A673 (cell line): Measurements from ENCODE around the gene TSNAXIP1. TPM values are rescaled to one million over a fixed set of nuclear protein-coding genes. Genes with fewer than 3 reads are reported as not detected.

Source experiments
- BruUV-seq: library from RNA; stranded (reverse); fragments of 400-500 nt; replicated peaks from 2 replicates; lab custom pipeline; 2021; lab: Mats Ljungman, UMichigan
- CTCF ChIA-PET: fragments of 300-600 bp; sonication (Branson Sonifier 250); formaldehyde crosslinking; loops from one replicate; lab custom pipeline; 2022; ENCODE audit warnings: antibody characterized with exemption; lab: Charles Lee
- POLR2A ChIA-PET: fragments of 300-600 bp; sonication (Branson Sonifier 250); formaldehyde crosslinking; loops from one replicate; lab custom pipeline; 2022; ENCODE audit warnings: antibody characterized with exemption; ENCODE audit not compliant: low non-redundant PET; lab: Charles Lee
- DNase-seq: peaks from one replicate; pipeline ENCODE4 v3.0.0-alpha.2; 2015; ENCODE audit warnings: low spot score
- H3K27ac ChIP-seq: fragments of 200-600 bp; sonication (generic); 2 replicates; pipeline ENCODE4 v1.5.1; 2016; ENCODE audit warnings: mixed run types, low read depth, mild to moderate bottlenecking, mixed read lengths, antibody characterized with exemption, low read length; ENCODE audit not compliant: poor library complexity, severe bottlenecking
- H3K27me3 ChIP-seq: fragments of 200-600 bp; sonication (generic); replicated peaks from 2 replicates; pipeline ENCODE4 v1.6.1; 2017; ENCODE audit warnings: mixed run types, low read depth, mild to moderate bottlenecking, mixed read lengths, antibody characterized with exemption, low read length; ENCODE audit not compliant: insufficient read depth, poor library complexity
- H3K36me3 ChIP-seq: fragments of 200-600 bp; sonication (generic); 2 replicates; pipeline ENCODE4 v1.6.1; 2016; ENCODE audit warnings: mixed run types, mild to moderate bottlenecking, mixed read lengths, antibody characterized with exemption, low read length; ENCODE audit not compliant: insufficient read depth, poor library complexity, severe bottlenecking
- H3K4me1 ChIP-seq: fragments of 200-600 bp; sonication (generic); 2 replicates; pipeline ENCODE4 v1.6.1; 2017; ENCODE audit warnings: mixed run types, mild to moderate bottlenecking, mixed read lengths, antibody characterized with exemption, low read length; ENCODE audit not compliant: insufficient read depth, poor library complexity, severe bottlenecking
- H3K4me3 ChIP-seq: fragments of 200-600 bp; sonication (generic); 2 replicates; pipeline ENCODE4 v1.5.1; 2016; ENCODE audit warnings: low read depth, mixed run types, mild to moderate bottlenecking, mixed read lengths, low read length; ENCODE audit not compliant: poor library complexity, severe bottlenecking
- H3K9me3 ChIP-seq: fragments of 200-600 bp; sonication (generic); 2 replicates; pipeline ENCODE4 v1.6.1; 2016; ENCODE audit warnings: mixed run types, low read depth, mild to moderate bottlenecking, mixed read lengths, antibody characterized with exemption, low read length; ENCODE audit not compliant: poor library complexity, severe bottlenecking
- EZH2 ChIP-seq: fragments of 200-600 bp; sonication (generic); IDR thresholded peaks from 2 replicates; pipeline ENCODE4 v1.6.1; 2017; ENCODE audit warnings: borderline replicate concordance, low read depth, mild to moderate bottlenecking, mixed read lengths, antibody characterized with exemption, low read length; ENCODE audit not compliant: poor library complexity, severe bottlenecking
- intact Hi-C: fragments of 100-400 bp; cut with micrococcal nuclease; formaldehyde crosslinking; loops from one replicate; pipeline ENCODE4 v1.10.0; 2022; ENCODE audit not compliant: unreplicated experiment
- total RNA-seq: library from RNA; stranded (reverse); gene quantifications from 2 replicates; pipeline ENCODE4 v1.2.3, GENCODE V29; 2021
- TF ChIP-seq, protein P1 (sequence below): fragments of 300-800, 200-600 bp; sonication (generic); conservative IDR thresholded peaks from 2 replicates; pipeline ENCODE4 v1.5.1; 2017; ENCODE audit warnings: low read depth, mild to moderate bottlenecking, antibody characterized with exemption, low read length, moderate library complexity, mixed read lengths

TSNAXIP1 gene
- total RNA-seq, 1 experiment from 2014 or later, result 1.0 TPM

DNA sequence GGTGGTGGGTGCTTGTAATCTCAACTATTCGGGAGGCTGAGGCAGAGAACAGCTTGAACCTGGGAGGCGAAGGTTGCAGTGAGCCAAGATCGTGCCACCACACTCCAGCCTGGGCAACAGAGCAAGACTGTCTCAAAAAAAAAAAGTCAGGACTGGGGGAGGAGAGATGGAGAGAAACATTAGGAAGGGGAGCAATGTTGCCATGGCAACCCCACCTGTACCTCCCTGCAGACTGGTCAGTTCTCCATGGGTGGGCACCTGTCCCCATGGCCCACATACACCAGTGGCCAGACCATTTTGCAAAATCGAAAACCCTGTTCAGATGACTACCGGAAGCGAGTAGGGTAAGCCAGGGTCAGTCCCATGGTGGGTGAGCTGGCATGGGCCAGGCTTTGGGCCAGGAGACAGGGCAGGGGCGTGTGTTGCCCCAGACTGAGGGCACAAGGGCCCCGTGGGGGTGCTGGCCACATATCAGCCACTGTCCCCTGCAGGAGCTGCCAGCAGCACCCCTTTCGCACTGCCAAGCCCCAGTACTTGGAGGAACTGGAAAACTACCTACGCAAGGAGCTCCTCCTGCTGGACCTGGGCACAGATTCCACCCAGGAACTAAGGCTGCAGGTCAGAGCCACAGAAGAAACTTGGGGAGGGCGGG is 14.0 kb downstream of the TSNAXIP1 start:
- ChIA-PET CTCF (interaction anchor here (0.6 kb wide), 1 partner anchor 401 kb away, joined by 5 read pairs; no protein-coding TSS in a partner anchor), POLR2A (no interaction called here)
- no peak overlapping the region for H3K27ac ChIP-seq
- BruUV-seq, result no TSS peak
- intact Hi-C loops, result no loop called here
- H3K27me3 ChIP-seq, result no peaks in the 10 kb centered on the region
- H3K4me3 ChIP-seq, result no peak overlapping the region
- DNase-seq, result no peak
- TF ChIP-seq, protein P1, sequence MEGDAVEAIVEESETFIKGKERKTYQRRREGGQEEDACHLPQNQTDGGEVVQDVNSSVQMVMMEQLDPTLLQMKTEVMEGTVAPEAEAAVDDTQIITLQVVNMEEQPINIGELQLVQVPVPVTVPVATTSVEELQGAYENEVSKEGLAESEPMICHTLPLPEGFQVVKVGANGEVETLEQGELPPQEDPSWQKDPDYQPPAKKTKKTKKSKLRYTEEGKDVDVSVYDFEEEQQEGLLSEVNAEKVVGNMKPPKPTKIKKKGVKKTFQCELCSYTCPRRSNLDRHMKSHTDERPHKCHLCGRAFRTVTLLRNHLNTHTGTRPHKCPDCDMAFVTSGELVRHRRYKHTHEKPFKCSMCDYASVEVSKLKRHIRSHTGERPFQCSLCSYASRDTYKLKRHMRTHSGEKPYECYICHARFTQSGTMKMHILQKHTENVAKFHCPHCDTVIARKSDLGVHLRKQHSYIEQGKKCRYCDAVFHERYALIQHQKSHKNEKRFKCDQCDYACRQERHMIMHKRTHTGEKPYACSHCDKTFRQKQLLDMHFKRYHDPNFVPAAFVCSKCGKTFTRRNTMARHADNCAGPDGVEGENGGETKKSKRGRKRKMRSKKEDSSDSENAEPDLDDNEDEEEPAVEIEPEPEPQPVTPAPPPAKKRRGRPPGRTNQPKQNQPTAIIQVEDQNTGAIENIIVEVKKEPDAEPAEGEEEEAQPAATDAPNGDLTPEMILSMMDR, result no peak
- no peaks in the 10 kb centered on the region for H3K36me3 ChIP-seq
- no peaks in the 10 kb centered on the region for H3K4me1 ChIP-seq
- no peaks in the 10 kb centered on the region for H3K9me3 ChIP-seq

GRCh38 chr16:67822511-67822910 is 15.8 kb downstream of the TSNAXIP1 start:
- ChIA-PET POLR2A (no interaction called here), CTCF (no interaction called here)
- Histone ChIP-seq H3K27me3 (no peaks in the 10 kb centered on the region), H3K4me3 (no peak overlapping the region), H3K27ac (no peak overlapping the region), H3K4me1 (no peaks in the 10 kb centered on the region), H3K36me3 (peaks cover 2% of the 10 kb centered on the region), H3K9me3 (no peaks in the 10 kb centered on the region)
- BruUV-seq, result no TSS peak
- DNase-seq, result no peak
- intact Hi-C loops, result no loop called here
- TF ChIP-seq EZH2, result no peak
- TF ChIP-seq, protein P1, result no peak

- TF ChIP-seq, protein P1, result no peak
- TF ChIP-seq EZH2, result no peak
- ChIA-PET POLR2A (no interaction called here), CTCF (no interaction called here)
- no peak overlapping the region for H3K27ac ChIP-seq
- intact Hi-C loops, result no loop called here
- peaks cover 19% of the 10 kb centered on the region for H3K36me3 ChIP-seq
- H3K4me1 ChIP-seq, result no peaks in the 10 kb centered on the region
- no peaks in the 10 kb centered on the region for H3K9me3 ChIP-seq
- DNase-seq, result no peak
- H3K27me3 ChIP-seq, result no peaks in the 10 kb centered on the region
- H3K4me3 ChIP-seq, result no peak overlapping the region
- no TSS peak for BruUV-seq
Observed at GRCh38 chr16:67825119-67825518, 18.4 kb downstream of the TSNAXIP1 start.
